GM18499 (cell line): Measurements from ENCODE around the gene ZFC3H1.

Source experiments
- ATAC-seq: cut with Tn5 transposase; IDR thresholded peaks from one replicate; pipeline ENCODE4 v1.9.1; 2021; ENCODE audit warnings: moderate number of reproducible peaks; ENCODE audit not compliant: insufficient read depth, unreplicated experiment

ZFC3H1 gene

DNA sequence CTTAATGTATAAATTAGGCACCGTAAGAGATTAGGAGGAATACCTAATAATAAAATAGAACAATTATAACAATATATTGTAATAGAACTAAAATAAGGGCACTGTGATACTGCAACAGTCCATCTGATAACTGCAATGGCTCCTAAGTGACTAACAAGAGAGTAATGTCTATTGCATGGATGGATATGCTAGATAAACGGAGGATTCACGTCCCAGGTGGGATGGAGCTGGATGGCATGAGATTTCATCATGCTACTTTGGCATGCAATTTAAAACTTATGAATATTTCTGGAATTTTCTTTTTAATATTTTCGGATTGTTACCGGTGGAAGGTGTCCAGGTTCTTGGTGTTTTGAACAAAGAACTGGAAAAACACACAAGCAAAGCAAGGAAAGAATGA is 20.0 kb upstream of the ZFC3H1 start:
- ATAC-seq: no peak

DNA sequence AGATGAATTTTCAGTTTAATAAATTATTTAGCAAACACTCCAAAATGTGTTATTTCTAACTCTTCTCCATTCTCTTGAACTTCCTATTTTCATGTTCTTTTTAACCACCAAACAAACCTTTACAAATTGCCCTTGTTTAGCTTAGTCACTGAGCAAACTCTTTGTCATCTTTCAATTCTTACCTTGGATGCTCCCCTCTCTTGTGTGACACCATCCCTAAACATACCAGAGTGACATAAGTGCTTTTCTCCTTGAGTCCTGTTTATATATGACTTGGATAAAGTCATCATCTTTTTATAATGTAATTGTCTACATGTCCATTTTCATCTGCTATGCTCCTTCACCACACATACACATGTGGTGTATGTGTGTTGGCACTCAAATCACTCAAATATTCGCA is 18.8 kb upstream of the ZFC3H1 start:
- no peak for ATAC-seq

DNA sequence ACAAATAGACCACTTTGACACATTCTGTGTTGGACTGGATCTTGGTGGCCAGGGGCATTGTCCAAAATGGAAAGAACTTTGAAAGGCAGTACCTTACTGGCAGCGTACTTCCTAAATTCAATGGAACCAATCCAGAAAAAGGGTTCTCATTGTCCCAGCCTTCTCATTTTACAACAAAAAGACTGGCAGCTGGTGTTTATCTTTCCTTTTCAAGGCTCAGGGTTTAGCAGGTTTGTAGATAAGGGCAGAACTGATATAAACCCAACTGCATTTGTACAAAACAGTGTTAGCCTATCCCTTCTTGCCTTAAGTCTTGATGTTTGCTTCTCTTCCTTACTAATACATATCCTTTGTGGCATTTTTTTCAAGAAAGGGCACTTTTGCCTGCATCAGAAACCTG is 8.2 kb upstream of the ZFC3H1 start:
- no peak for ATAC-seq

DNA sequence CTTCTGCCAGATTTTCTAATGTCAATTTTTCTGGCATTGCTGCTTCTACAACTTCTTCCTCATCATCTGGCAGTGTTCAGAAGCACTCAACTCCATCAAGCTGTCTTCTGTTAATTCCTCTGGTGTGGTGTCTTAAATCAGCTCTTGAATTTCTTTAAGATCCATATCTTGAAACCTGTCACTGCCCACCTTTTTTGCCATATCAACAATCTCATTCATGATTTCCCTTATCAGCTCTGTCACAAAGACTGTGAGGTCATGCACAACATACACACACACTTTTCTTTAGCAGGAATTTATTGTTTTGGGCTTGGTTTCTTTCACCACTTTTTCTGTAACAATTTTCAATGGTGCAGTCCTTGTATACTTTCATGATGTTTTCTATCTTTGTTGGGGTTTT is 7.7 kb upstream of the ZFC3H1 start:
- no peak for ATAC-seq

DNA sequence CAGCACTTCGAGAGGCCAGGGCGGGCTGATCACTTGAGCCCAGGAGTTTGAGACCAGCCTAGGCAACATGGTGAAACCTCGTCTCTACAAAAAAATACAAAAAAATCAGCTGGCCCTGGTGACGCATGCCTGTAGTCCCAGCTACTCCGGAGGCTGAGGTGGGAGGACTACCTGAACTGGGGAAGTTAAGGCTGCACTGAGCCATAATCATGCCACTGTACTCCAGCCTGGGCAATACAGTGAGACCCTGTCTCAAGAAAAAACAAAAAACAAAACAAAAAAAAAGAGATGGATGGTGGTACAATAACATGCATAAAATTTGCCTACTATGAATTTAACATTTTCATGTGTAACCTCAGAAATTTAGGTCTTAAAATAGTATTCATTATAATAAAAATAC is 2.6 kb upstream of the ZFC3H1 start:
- ATAC-seq: no peak

DNA sequence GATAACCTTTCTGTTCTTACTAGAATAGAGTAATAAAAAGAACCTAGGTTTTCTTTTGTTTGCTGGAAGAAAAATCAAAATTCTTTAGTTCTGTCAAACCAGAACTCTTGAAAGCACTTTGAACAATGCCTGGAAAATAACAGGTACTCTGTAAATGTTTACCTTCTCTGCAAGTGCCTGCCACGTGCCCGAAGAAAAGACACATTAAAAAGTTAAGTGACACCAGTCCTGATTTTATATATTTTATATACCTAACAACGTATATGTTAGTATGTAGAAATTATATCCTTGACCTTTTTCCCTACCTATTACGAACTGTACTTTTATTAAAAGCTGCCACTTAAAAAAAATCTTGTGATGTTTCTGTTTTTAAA is 1.4 kb upstream of the ZFC3H1 start:
- no peak for ATAC-seq

DNA sequence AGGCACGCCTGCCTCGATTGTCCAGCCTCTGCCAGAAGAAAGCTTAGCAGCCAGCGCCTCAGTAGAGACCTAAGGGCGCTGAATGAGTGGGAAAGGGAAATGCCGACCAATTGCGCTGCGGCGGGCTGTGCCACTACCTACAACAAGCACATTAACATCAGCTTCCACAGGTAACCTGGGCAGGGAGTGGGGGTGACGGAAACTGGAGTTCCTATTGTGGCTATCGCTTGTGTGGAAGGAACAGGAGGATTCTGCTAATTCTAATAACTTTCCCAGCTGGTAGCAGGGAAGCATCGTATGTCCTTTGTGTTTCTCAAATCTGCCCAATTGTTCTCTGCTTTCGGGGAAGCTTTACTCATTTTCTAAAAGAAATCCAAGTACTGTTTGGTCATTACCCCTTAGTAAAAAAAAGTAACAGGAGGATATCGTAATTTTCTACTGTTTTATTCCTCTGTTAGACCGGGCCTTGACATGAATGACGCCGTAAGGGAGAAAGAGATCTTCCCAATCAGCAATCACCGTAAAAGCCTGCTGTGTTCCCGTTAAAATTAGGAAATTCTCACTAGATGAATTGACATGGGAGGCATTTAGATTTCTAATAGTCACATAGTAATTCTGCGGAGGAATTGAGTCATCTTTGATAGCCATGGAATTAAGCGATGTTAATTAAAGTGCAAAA is 902 bp upstream of the ZFC3H1 start:
- no peak for ATAC-seq

DNA sequence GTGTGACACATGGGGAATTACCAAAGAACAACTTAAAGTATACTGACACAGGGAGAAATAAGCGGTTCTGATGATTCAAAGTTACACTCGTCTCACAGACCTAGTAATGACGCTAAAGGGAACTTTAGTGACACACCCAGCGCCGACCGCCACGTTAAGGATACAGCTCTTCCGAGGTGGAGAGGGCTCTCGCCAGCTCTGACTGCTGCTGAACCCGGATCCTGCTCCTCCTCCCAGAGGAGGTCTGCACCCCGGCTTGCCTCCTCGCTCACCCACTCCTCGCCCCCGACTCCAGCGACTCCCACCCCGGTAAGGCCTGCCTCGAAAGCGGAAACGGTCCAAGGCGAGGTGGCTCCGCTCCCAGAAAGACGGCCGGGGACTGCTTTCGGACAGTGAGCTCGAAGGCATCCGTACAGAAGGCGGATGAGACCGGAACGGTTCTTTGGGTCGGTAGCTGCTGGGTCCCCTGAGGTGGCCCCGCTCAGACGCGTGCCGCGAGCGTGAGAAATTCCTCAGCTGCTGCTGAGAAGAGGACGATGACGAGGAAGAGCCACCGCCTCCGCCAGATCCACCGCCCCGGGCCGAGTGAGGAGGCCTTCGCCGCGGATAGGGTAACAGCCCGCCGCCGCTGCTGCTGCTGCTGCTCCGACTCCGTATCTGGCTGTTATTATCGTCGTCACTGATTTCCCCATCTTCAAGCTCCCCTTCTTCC is 643 bp downstream of the ZFC3H1 start:
- ATAC-seq: peak; percentile 15

DNA sequence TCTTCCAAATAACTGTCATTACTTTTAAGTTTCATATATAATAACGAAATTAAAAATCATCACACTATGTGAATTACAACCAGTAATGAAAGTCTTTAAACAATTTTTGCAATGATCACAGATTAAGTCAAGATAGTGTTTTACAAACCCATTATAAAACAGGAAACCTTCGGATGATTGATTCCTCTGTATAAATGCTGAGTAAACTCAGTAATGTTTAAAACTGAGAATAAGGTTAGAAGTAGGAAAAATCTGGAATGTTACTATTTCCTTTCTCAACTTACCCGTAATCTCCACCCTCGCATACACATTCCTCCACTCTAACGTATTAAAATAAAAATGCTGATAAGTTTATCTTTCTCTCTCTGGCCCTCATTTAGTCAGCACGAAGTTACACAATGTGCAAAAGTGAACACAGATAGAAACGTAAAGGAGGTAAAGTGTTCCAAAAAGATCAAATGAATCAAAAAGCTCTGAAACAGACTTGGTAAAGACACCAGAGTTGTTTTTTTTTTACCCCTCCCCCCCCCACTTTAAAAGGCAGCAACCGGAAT is 1.6 kb downstream of the ZFC3H1 start:
- no peak for ATAC-seq

DNA sequence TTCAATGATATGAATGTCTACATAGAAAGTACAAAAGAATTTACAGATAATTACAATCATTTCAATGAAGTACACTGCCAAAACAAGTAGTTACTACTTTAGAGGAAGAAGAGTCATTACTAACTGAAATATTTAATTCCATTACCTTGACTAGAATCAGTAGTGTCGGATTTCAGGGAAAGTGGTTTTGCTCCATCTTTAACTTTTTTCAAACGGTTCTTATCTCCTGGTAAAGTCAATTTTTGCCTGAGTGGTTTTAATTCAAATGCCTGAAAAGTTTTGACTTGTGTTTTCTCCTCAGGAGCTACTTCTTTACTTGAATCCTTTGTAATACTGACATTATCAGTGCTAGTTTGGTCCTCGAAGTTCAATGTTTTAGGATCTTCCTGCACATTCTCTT is 6.9 kb downstream of the ZFC3H1 start:
- no peak for ATAC-seq

DNA sequence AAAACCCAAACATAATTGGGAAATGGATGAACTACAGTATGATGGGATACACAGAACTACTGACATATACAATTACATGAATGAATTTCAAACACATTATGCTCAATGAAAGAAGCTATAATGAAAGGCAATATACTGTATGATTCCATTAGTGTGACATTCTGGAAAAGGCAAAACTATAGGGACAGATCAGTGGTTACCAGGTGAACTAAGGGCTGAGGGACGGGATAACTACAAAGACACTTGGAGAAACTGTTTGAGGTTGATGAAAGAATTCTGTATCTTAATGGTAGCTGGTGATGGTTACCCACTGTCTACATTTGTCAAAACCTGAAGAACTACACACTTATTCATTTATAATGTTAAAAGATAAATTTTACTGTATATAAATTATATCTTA is 7.7 kb downstream of the ZFC3H1 start:
- ATAC-seq: no peak

DNA sequence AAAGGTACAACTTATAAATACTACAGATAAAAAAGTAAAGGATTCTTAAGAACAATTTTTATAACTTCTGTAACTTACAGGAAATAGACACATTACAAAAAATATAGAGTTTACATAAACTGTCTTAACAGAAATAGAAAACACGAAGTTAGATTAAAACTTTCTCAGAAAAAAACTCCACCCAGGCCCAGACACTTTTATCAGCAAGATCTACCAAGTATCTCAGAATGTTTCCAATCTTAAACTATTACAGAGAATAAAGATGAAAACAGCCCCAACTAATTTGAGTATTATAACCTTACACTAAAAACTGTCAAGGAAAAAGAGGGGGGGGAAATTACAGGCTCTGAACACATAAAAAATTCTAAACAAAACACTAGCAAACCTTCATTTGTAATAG is 8.2 kb downstream of the ZFC3H1 start:
- ATAC-seq: no peak

DNA sequence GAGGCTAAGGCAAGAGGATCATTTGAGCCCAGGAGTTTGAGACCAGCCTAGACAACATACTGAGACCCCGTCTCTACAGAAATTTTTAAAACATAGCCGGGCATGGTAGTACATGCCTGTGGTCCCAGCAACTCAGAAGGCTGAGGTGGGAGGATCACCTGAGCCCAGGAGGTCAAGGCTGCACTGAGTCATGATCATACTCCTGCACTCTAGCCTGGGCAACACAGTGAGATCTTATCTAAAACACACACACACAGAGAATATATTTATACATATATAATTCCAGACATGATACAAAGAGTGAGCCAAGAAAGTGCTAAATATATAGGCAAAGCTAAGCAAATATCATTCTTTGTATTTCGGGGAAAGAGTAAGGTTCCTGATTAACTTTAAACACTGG is 9.4 kb downstream of the ZFC3H1 start:
- no peak for ATAC-seq

DNA sequence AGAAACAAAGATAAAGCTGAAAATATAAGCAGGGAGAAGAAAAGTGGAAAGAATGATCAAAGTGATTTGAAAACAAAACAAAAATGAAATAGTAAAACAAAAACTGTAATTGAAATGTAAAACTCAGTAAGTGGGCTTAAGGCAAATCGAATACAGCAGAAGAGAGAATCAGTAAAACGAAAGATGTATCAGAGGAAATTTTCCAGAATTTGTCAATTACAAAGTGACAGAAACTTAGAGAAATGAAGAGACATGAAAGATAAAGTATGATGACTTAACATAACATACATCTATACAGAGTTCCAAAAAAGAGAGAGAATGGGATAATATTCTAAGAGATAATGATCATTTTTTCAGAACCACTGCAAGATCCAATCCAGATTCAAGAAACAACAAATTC is 10.5 kb downstream of the ZFC3H1 start:
- ATAC-seq: no peak

DNA sequence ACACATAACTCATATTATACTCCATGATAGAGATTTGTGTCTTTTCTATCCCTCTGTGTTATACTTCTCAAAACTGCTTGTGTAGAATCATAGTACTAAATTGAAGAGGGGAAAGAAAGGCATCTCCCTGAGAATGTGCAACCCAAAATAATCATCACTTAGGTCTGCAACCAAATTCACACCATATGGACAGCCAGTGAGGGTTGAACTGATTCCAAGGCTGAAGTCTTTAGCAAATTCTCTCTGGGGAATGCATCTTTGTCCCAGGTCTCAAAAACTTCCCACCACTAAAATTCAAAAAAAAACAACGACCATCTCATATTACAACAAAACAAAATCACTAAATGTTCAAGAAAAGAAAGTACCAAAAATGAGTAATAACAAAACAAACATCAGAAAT is 11.0 kb downstream of the ZFC3H1 start:
- ATAC-seq: no peak

DNA sequence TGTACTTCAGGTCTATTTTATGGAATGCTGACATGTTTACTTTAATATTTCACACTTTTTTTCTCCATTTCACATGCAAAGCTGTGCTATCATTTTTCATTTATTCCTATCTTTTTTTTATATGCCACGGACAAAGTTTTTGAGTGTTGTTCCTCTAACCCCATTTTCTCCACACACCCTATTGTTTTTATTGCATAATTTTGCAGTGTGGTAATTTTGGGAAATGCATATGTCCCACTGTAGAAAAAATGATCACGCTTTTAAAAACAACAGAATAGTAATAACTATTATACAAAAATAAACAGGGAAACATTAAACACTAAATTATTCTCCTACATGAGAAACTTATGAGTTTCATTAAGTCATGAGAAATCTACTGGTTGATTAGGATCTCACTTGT is 14.2 kb downstream of the ZFC3H1 start:
- no peak for ATAC-seq

DNA sequence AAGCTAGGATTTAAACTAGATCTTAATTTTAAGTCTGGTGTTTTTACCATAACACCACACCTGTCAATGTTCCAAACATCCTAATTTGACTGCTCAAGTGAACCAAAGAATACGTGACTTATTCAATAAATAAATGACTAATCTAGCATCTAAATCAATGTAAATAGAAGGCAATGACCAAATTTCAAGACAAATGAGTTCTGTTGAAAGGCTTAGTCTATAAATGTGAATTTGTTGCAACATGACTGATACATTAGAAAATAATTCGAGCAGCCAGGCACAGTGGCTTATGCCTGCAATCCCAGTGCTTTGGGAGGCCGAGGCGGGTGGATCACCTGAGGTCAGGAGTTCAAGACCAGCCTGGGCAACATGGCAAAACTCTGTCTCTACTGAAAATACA is 15.1 kb downstream of the ZFC3H1 start:
- ATAC-seq: no peak

DNA sequence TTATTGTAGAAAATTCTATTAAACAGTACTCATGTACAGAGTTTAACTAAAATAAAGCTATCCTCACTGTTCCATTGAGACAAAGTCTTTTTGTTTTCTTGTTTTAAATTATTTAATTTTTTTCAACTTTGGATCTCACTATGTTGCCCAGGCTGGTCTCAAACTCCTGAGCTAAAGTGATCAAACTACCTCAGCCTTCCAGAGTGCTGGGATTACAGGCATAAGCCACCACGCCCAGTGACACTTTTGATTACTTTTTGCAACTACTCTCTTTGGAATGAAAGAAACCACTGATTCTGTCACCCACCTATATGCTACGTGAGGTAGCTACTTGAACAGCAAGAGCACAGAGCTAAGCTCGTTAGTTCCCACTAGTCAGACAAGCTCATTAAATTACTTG is 17.1 kb downstream of the ZFC3H1 start:
- ATAC-seq: no peak

DNA sequence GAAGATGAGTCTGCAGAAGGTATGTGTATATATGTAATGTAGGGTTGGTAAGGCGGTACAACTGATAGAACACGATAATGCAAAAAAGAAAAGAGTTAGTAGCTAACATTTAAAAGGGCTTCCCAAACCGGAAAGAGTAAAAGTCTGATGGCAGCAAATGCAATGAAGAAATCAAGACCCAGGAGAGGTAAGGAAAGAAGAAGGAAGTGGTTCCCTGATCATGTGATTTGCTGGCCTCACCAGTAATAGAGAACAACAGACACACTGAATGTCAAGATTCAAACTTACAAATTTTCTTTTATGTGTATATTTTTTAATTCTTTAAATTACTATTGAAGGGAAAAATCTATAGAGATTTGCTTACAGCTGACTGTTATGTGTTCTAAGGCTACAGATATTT is 18.4 kb downstream of the ZFC3H1 start:
- ATAC-seq: no peak

DNA sequence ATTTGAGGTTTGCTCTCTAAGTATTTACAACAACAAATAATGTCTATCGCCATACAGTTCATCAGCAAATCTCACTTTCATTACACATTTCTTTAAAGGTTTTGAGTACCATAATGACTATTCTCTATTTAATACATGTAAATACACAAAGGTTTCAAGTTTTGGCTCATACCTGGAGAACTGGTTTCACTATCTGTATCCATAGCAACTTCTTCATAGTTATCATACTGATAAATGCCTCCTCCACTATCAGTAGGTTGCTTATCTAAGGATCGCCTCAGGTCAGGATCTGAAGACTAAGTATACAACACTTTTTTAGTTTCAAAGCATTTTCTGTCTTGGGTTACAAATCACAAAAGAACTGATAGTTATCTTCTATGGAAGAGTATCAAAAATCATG is 21.4 kb downstream of the ZFC3H1 start:
- ATAC-seq: no peak

DNA sequence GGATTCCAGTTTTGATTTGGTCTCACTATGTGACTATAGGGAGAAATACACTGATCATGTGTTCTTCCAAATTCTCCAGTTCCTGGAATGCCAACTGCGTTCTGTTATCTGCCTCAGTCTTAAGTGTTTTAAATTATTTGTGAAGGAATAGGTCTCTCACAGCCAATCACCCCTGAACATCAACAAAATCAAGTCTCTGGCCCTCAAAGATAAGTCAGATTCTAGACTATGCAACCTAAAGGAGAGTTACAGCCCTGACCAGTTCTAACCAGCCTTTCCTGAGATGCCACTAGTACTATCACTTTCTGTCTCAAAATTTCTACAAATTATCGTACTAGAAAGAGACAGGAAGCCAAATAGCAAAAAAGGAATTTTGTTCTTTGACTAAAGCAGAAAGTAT is 22.3 kb downstream of the ZFC3H1 start:
- no peak for ATAC-seq

DNA sequence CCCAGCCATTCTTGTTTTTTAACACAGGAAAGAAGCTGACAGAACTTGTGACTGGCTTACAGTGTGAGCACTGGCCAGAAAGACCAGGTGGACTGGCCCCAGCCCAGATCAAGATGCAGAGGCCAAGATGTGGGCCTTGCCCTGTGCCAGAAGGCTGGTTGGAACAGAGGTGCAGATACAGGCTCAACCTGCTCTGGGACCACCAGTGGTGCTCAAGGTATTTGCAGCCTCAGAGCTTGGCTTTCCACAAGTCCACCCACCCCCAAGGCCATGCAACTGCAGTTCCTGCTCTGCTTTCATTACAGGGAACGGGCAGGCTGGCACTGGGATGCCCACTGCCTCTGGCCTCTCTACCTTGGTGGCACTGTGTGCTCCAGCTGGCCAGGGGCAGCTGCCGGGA is 23.3 kb downstream of the ZFC3H1 start:
- no peak for ATAC-seq
